ENCODE measurements around the gene TYRP1.

The TYRP1 gene

GRCh38 chr9:12657233-12657632, 36.0 kb upstream of the TYRP1 start:
- Histone ChIP-seq H3K4me3 (replicated peaks; ENCODE audit: low read depth, low read length) (no peak overlapping the region), H3K27me3 (replicated peaks; ENCODE audit: control insufficient read depth, insufficient read depth, low read length) (no peaks in the 10 kb centered on the region), H3K36me3 (ENCODE audit: control insufficient read depth, insufficient read depth, low read length) (no peaks in the 10 kb centered on the region)
- DNase-seq (ENCODE audit: extremely low read depth, insufficient read length): no peak
- TF ChIP-seq, protein P1, sequence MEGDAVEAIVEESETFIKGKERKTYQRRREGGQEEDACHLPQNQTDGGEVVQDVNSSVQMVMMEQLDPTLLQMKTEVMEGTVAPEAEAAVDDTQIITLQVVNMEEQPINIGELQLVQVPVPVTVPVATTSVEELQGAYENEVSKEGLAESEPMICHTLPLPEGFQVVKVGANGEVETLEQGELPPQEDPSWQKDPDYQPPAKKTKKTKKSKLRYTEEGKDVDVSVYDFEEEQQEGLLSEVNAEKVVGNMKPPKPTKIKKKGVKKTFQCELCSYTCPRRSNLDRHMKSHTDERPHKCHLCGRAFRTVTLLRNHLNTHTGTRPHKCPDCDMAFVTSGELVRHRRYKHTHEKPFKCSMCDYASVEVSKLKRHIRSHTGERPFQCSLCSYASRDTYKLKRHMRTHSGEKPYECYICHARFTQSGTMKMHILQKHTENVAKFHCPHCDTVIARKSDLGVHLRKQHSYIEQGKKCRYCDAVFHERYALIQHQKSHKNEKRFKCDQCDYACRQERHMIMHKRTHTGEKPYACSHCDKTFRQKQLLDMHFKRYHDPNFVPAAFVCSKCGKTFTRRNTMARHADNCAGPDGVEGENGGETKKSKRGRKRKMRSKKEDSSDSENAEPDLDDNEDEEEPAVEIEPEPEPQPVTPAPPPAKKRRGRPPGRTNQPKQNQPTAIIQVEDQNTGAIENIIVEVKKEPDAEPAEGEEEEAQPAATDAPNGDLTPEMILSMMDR (IDR thresholded peaks at IDR 0.05; ENCODE audit: insufficient read depth, low read length, poor library complexity, severe bottlenecking): no peak

- TF ChIP-seq, protein P1 (IDR thresholded peaks at IDR 0.05; ENCODE audit: insufficient read depth, low read length, poor library complexity, severe bottlenecking): no peak
- no peak overlapping the region for H3K4me3 ChIP-seq (replicated peaks; ENCODE audit: low read depth, low read length)
- DNase-seq (ENCODE audit: extremely low read depth, insufficient read length): no peak
- no peaks in the 10 kb centered on the region for H3K27me3 ChIP-seq (replicated peaks; ENCODE audit: control insufficient read depth, insufficient read depth, low read length)
- H3K36me3 ChIP-seq (ENCODE audit: control insufficient read depth, insufficient read depth, low read length): no peaks in the 10 kb centered on the region
Observed at GRCh38 chr9:12657998-12658397, 35.2 kb upstream of the TYRP1 start.

- no peak overlapping the region for H3K4me3 ChIP-seq (replicated peaks; ENCODE audit: low read depth, low read length)
- no peaks in the 10 kb centered on the region for H3K36me3 ChIP-seq (ENCODE audit: control insufficient read depth, insufficient read depth, low read length)
- H3K27me3 ChIP-seq (replicated peaks; ENCODE audit: control insufficient read depth, insufficient read depth, low read length): no peaks in the 10 kb centered on the region
- TF ChIP-seq, protein P1 (IDR thresholded peaks at IDR 0.05; ENCODE audit: insufficient read depth, low read length, poor library complexity, severe bottlenecking): no peak
- no peak for DNase-seq (ENCODE audit: extremely low read depth, insufficient read length)
Observed at GRCh38 chr9:12658531-12659209, 34.5 kb upstream of the TYRP1 start.

DNA sequence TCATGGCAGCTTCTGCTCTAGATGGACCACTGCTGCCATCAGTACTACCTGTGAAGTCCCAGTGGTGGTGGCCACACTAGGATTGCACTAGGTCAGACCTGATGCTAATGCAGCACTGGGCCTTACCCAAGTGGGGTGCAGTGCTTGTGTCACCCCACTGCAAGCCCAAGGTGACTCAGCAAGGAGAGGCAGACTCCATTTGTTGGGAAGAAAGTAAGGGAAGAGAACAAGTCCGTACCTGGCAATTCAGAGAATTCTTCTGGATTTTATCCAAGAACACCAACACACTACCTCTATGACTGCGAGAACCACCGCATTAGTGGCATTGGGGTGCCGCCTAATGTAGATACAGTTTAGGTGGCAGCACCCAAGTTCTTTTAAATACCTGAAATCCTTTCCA, 34.0 kb upstream of the TYRP1 start:
- TF ChIP-seq, protein P1 (IDR thresholded peaks at IDR 0.05; ENCODE audit: insufficient read depth, low read length, poor library complexity, severe bottlenecking): no peak
- no peak for DNase-seq (ENCODE audit: extremely low read depth, insufficient read length)
- Histone ChIP-seq H3K36me3 (ENCODE audit: control insufficient read depth, insufficient read depth, low read length) (no peaks in the 10 kb centered on the region), H3K27me3 (replicated peaks; ENCODE audit: control insufficient read depth, insufficient read depth, low read length) (no peaks in the 10 kb centered on the region), H3K4me3 (replicated peaks; ENCODE audit: low read depth, low read length) (no peak overlapping the region)

DNA sequence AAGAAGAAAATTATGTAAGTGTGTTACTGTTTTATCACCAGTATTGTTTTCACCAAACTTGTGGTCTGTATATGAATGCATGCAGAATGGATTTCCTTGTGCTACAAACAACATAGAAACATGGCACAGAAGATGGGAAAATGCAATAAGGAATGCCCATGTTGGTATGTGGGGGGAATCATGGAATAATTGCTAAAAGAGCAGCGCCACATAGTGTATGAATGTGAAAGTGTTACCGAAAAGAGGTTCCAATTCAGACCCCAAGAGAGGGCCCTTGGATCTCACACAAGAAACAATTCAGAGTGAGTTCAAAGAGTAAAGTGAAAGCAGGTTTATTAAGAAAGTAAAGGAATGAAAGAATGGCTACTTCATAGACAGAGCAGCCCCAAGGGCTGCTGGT, 26.4 kb upstream of the TYRP1 start:
- no peaks in the 10 kb centered on the region for H3K27me3 ChIP-seq (replicated peaks; ENCODE audit: control insufficient read depth, insufficient read depth, low read length)
- no peaks in the 10 kb centered on the region for H3K36me3 ChIP-seq (ENCODE audit: control insufficient read depth, insufficient read depth, low read length)
- TF ChIP-seq, protein P1 (IDR thresholded peaks at IDR 0.05; ENCODE audit: insufficient read depth, low read length, poor library complexity, severe bottlenecking): peak; percentile 6
- no peak overlapping the region for H3K4me3 ChIP-seq (replicated peaks; ENCODE audit: low read depth, low read length)
- no peak for DNase-seq (ENCODE audit: extremely low read depth, insufficient read length)

DNA sequence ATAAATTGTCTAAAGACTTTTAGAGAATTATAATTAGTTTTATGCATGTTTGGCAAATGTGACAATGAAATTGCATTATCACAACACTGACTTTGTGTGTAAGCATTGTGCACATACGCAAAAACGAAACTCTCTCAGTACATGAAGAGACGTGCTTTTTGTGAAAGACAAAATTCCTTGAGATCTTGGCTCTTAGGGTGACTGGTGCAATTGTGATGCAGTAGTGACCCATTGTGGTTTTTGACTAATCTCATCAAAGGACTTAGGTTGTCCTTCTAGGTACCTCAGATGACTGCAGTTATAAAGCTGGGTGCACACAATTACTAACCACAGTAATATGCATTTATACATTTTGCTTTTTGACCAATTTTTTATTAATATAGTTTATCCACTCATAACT, 25.3 kb upstream of the TYRP1 start:
- no peak for DNase-seq (ENCODE audit: extremely low read depth, insufficient read length)
- Histone ChIP-seq H3K36me3 (ENCODE audit: control insufficient read depth, insufficient read depth, low read length) (no peaks in the 10 kb centered on the region), H3K27me3 (replicated peaks; ENCODE audit: control insufficient read depth, insufficient read depth, low read length) (no peaks in the 10 kb centered on the region), H3K4me3 (replicated peaks; ENCODE audit: low read depth, low read length) (no peak overlapping the region)
- TF ChIP-seq, protein P1 (IDR thresholded peaks at IDR 0.05; ENCODE audit: insufficient read depth, low read length, poor library complexity, severe bottlenecking): no peak
